ENCODE measurements around the gene VAT1L.

DNA sequence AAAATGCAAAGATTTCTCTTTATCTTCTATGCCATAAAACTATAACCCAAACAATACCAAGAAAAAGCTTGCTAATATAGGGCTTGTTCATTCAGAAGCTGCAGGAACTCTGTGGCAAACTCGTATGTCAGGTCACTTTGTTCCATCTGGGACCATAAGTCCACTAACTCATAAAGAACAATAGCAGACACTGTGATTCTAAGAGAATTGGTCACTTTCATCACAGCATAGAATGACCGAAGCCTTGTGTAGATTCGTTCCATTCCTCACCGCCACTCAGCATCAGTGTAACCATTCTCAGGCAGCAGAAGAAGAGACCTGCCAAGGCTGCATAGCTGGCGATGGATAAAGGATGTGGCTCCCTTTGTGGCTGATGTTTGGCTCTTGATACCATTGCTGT lies 30.3 kb upstream of the VAT1L start:
- TF ChIP-seq TAF1 (IDR thresholded peaks at IDR 0.05; ENCODE audit: borderline replicate concordance, low read depth, low read length) (no peak), SMC3 (IDR thresholded peaks at IDR 0.05; ENCODE audit: low read depth, low read length) (no peak), POLR2AphosphoS5 (IDR thresholded peaks at IDR 0.05; ENCODE audit: low read depth, low read length) (no peak), FOXM1 (IDR thresholded peaks at IDR 0.05; ENCODE audit: low read depth) (no peak)
- TF ChIP-seq, protein P1, sequence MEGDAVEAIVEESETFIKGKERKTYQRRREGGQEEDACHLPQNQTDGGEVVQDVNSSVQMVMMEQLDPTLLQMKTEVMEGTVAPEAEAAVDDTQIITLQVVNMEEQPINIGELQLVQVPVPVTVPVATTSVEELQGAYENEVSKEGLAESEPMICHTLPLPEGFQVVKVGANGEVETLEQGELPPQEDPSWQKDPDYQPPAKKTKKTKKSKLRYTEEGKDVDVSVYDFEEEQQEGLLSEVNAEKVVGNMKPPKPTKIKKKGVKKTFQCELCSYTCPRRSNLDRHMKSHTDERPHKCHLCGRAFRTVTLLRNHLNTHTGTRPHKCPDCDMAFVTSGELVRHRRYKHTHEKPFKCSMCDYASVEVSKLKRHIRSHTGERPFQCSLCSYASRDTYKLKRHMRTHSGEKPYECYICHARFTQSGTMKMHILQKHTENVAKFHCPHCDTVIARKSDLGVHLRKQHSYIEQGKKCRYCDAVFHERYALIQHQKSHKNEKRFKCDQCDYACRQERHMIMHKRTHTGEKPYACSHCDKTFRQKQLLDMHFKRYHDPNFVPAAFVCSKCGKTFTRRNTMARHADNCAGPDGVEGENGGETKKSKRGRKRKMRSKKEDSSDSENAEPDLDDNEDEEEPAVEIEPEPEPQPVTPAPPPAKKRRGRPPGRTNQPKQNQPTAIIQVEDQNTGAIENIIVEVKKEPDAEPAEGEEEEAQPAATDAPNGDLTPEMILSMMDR (IDR thresholded peaks at IDR 0.05) = no peak
- TF ChIP-seq, protein P2, sequence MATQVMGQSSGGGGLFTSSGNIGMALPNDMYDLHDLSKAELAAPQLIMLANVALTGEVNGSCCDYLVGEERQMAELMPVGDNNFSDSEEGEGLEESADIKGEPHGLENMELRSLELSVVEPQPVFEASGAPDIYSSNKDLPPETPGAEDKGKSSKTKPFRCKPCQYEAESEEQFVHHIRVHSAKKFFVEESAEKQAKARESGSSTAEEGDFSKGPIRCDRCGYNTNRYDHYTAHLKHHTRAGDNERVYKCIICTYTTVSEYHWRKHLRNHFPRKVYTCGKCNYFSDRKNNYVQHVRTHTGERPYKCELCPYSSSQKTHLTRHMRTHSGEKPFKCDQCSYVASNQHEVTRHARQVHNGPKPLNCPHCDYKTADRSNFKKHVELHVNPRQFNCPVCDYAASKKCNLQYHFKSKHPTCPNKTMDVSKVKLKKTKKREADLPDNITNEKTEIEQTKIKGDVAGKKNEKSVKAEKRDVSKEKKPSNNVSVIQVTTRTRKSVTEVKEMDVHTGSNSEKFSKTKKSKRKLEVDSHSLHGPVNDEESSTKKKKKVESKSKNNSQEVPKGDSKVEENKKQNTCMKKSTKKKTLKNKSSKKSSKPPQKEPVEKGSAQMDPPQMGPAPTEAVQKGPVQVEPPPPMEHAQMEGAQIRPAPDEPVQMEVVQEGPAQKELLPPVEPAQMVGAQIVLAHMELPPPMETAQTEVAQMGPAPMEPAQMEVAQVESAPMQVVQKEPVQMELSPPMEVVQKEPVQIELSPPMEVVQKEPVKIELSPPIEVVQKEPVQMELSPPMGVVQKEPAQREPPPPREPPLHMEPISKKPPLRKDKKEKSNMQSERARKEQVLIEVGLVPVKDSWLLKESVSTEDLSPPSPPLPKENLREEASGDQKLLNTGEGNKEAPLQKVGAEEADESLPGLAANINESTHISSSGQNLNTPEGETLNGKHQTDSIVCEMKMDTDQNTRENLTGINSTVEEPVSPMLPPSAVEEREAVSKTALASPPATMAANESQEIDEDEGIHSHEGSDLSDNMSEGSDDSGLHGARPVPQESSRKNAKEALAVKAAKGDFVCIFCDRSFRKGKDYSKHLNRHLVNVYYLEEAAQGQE (IDR thresholded peaks at IDR 0.05; ENCODE audit: low read depth, low read length) = no peak
